Mesendoderm (in vitro differentiated cells): ENCODE data around the gene PGA5.
A peak's percentile ranks its signal among the peaks of the same experiment; 100 is the strongest.

Source experiments
- DNase-seq: peaks from one replicate; pipeline ENCODE4 v3.0.0; 2013
- H2AK5ac ChIP-seq: 2 replicates; pipeline ENCODE4 v1.6.1; 2013; ENCODE audit warnings: low read length, inconsistent platforms
- H2BK120ac ChIP-seq: 2 replicates; pipeline ENCODE4 v1.6.1; 2013; ENCODE audit warnings: low read depth, mild to moderate bottlenecking, low read length, moderate library complexity, mixed read lengths
- H2BK15ac ChIP-seq: replicated peaks from 2 replicates; pipeline ENCODE4 v1.6.1; 2013; ENCODE audit warnings: low read depth, mild to moderate bottlenecking, moderate library complexity
- H2BK5ac ChIP-seq: 2 replicates; pipeline ENCODE4 v1.6.1; 2013; ENCODE audit warnings: low read length, inconsistent platforms
- H3K18ac ChIP-seq: 2 replicates; pipeline ENCODE4 v1.6.1; 2013; ENCODE audit warnings: mild to moderate bottlenecking, low read length, mixed read lengths
- H3K23ac ChIP-seq: one replicate; pipeline ENCODE4 v1.6.1; 2013; ENCODE audit warnings: low read length
- H3K27ac ChIP-seq: 2 replicates; pipeline ENCODE4 v1.5.1; 2013; ENCODE audit warnings: low read depth, mild to moderate bottlenecking, inconsistent platforms, low read length, moderate library complexity
- H3K27me3 ChIP-seq: 2 replicates; pipeline ENCODE4 v1.6.1; 2013; ENCODE audit warnings: low read length, control low read depth, mild to moderate bottlenecking, inconsistent platforms; ENCODE audit not compliant: insufficient read depth, poor library complexity
- H3K36me3 ChIP-seq: 2 replicates; pipeline ENCODE4 v1.6.1; 2013; ENCODE audit warnings: low read length, inconsistent platforms; ENCODE audit not compliant: control insufficient read depth, insufficient read depth
- H3K4ac ChIP-seq: one replicate; pipeline ENCODE4 v1.6.1; 2013; ENCODE audit warnings: low read depth, mild to moderate bottlenecking, low read length, moderate library complexity
- H3K4me1 ChIP-seq: 2 replicates; pipeline ENCODE4 v1.6.1; 2013; ENCODE audit warnings: low read depth, low read length, inconsistent platforms; ENCODE audit not compliant: control insufficient read depth
- H3K4me2 ChIP-seq: 2 replicates; pipeline ENCODE4 v1.6.1; 2013; ENCODE audit warnings: low read length
- H3K4me3 ChIP-seq: 2 replicates; pipeline ENCODE4 v1.5.1; 2013; ENCODE audit warnings: mild to moderate bottlenecking, low read length
- H3K56ac ChIP-seq: one replicate; pipeline ENCODE4 v1.6.1; 2013; ENCODE audit warnings: low read length
- H3K79me1 ChIP-seq: 2 replicates; pipeline ENCODE4 v1.6.1; 2013; ENCODE audit warnings: low read length, inconsistent platforms
- H3K79me2 ChIP-seq: 2 replicates; pipeline ENCODE4 v1.6.1; 2013; ENCODE audit warnings: mild to moderate bottlenecking, low read length; ENCODE audit not compliant: control insufficient read depth, insufficient read depth
- H3K9ac ChIP-seq: 2 replicates; pipeline ENCODE4 v1.6.1; 2013; ENCODE audit warnings: low read length, inconsistent platforms
- H4K5ac ChIP-seq: one replicate; pipeline ENCODE4 v1.6.1; 2013; ENCODE audit warnings: low read length
- H4K8ac ChIP-seq: one replicate; pipeline ENCODE4 v1.6.1; 2013; ENCODE audit warnings: low read depth, mild to moderate bottlenecking, control low read depth, low read length, moderate library complexity
- WGBS: extraction: QIAGEN DNeasy Blood & Tissue Kit; methylation state at CpG from one replicate; pipeline ENCODE4 v1.1.7; 2013; ENCODE audit warnings: low lambda C conversion rate, missing lambda C conversion rate; ENCODE audit not compliant: insufficient coverage; ENCODE audit errors: extremely low coverage; 5-methylcytosine and 5-hydroxymethylcytosine counted together

Gene PGA5

GRCh38 chr11:61272731-61273130 lies 31.8 kb downstream of the PGA5 start:
- no peak overlapping the region for H3K27ac ChIP-seq
- H3K18ac ChIP-seq, result no peak overlapping the region
- H3K79me1 ChIP-seq, result no peaks in the 10 kb centered on the region
- H2BK15ac ChIP-seq, result no peak overlapping the region
- H3K9ac ChIP-seq, result no peak overlapping the region
- WGBS, result 100% methylated on average over 1 of the region's 3 CpGs
- no peaks in the 10 kb centered on the region for H3K79me2 ChIP-seq
- no peaks in the 10 kb centered on the region for H3K27me3 ChIP-seq
- H3K4me2 ChIP-seq, result no peak overlapping the region
- H3K4ac ChIP-seq, result no peak overlapping the region
- H4K5ac ChIP-seq, result no peak overlapping the region
- H2BK120ac ChIP-seq, result no peak overlapping the region
- no peak overlapping the region for H2BK5ac ChIP-seq
- H3K4me3 ChIP-seq, result no peak overlapping the region
- H3K23ac ChIP-seq, result no peak overlapping the region
- H2AK5ac ChIP-seq, result no peak overlapping the region
- no peak for DNase-seq
- no peaks in the 10 kb centered on the region for H3K4me1 ChIP-seq
- no peak overlapping the region for H3K56ac ChIP-seq
- H3K36me3 ChIP-seq, result no peaks in the 10 kb centered on the region
- no peak overlapping the region for H4K8ac ChIP-seq

GRCh38 chr11:61273178-61274078 lies 32.5 kb downstream of the PGA5 start:
- Histone ChIP-seq H2AK5ac (no peak overlapping the region), H3K79me2 (no peaks in the 10 kb centered on the region), H3K56ac (no peak overlapping the region), H3K23ac (no peak overlapping the region), H3K36me3 (no peaks in the 10 kb centered on the region), H2BK120ac (no peak overlapping the region), H2BK5ac (no peak overlapping the region), H3K4me1 (no peaks in the 10 kb centered on the region), H3K18ac (no peak overlapping the region), H3K9ac (no peak overlapping the region), H3K4me2 (no peak overlapping the region), H3K4me3 (no peak overlapping the region), H3K79me1 (no peaks in the 10 kb centered on the region), H2BK15ac (no peak overlapping the region), H3K4ac (no peak overlapping the region), H4K5ac (no peak overlapping the region), H3K27ac (no peak overlapping the region), H4K8ac (no peak overlapping the region), H3K27me3 (no peaks in the 10 kb centered on the region)
- no peak for DNase-seq
- WGBS, result no CpG with 5 or more reads among the region's 16 CpGs

GRCh38 chr11:61274084-61274483 lies 33.1 kb downstream of the PGA5 start:
- Histone ChIP-seq H3K23ac (no peak overlapping the region), H4K5ac (no peak overlapping the region), H3K4me3 (no peak overlapping the region), H2AK5ac (no peak overlapping the region), H3K18ac (no peak overlapping the region), H2BK15ac (no peak overlapping the region), H4K8ac (no peak overlapping the region), H3K56ac (no peak overlapping the region), H3K36me3 (no peaks in the 10 kb centered on the region), H3K27ac (no peak overlapping the region), H3K79me2 (no peaks in the 10 kb centered on the region), H3K79me1 (no peaks in the 10 kb centered on the region), H2BK5ac (no peak overlapping the region), H2BK120ac (no peak overlapping the region), H3K27me3 (no peaks in the 10 kb centered on the region), H3K4me2 (no peak overlapping the region), H3K9ac (no peak overlapping the region), H3K4ac (no peak overlapping the region), H3K4me1 (no peaks in the 10 kb centered on the region)
- no CpG with 5 or more reads among the region's 4 CpGs for WGBS
- no peak for DNase-seq

- Histone ChIP-seq H2AK5ac (no peak overlapping the region), H3K56ac (no peak overlapping the region), H3K23ac (no peak overlapping the region), H3K79me2 (no peaks in the 10 kb centered on the region), H3K4ac (no peak overlapping the region), H3K18ac (no peak overlapping the region), H3K79me1 (no peaks in the 10 kb centered on the region), H3K4me2 (no peak overlapping the region), H3K4me3 (no peak overlapping the region), H3K4me1 (no peaks in the 10 kb centered on the region), H3K36me3 (no peaks in the 10 kb centered on the region), H4K5ac (no peak overlapping the region), H3K9ac (no peak overlapping the region), H2BK120ac (no peak overlapping the region), H4K8ac (no peak overlapping the region), H2BK5ac (no peak overlapping the region), H2BK15ac (no peak overlapping the region), H3K27me3 (no peaks in the 10 kb centered on the region), H3K27ac (no peak overlapping the region)
- no CpG with 5 or more reads among the region's 4 CpGs for WGBS
- DNase-seq, result no peak
Observed at GRCh38 chr11:61275191-61275590, 34.2 kb downstream of the PGA5 start.

- H2AK5ac ChIP-seq, result no peak overlapping the region
- no peak overlapping the region for H3K18ac ChIP-seq
- H2BK15ac ChIP-seq, result no peak overlapping the region
- no peak overlapping the region for H4K8ac ChIP-seq
- H3K23ac ChIP-seq, result no peak overlapping the region
- no peak for DNase-seq
- H3K79me2 ChIP-seq, result no peaks in the 10 kb centered on the region
- H3K4ac ChIP-seq, result no peak overlapping the region
- no peaks in the 10 kb centered on the region for H3K36me3 ChIP-seq
- no peaks in the 10 kb centered on the region for H3K27me3 ChIP-seq
- no peak overlapping the region for H3K4me3 ChIP-seq
- no peak overlapping the region for H4K5ac ChIP-seq
- H3K4me2 ChIP-seq, result no peak overlapping the region
- no peak overlapping the region for H2BK120ac ChIP-seq
- H3K27ac ChIP-seq, result peak overlapping the region; percentile 38
- peaks cover 7% of the 10 kb centered on the region for H3K4me1 ChIP-seq
- no CpG with 5 or more reads among the region's 14 CpGs for WGBS
- H3K9ac ChIP-seq, result no peak overlapping the region
- H3K56ac ChIP-seq, result no peak overlapping the region
- no peak overlapping the region for H2BK5ac ChIP-seq
- H3K79me1 ChIP-seq, result no peaks in the 10 kb centered on the region
Observed at GRCh38 chr11:61277186-61278000, 36.4 kb downstream of the PGA5 start.
